ENCODE results near the gene KIF7. TPM values are rescaled to one million over a fixed set of nuclear protein-coding genes. Genes with fewer than 3 reads are reported as not detected.
"Not testable (repeated sequence)": the region's sequence is repeated elsewhere in the genome, so short reads cannot be mapped to it uniquely, and the experiment has no call there.

The KIF7 gene
- total RNA-seq, 1 donor = 10.6 TPM

- DNase-seq (ENCODE audit: low read depth) = no peak
- no peak for TF ChIP-seq CTCF (IDR thresholded peaks at IDR 0.05; ENCODE audit: insufficient read depth, low read length)
Observed at GRCh38 chr15:89593018-89593417, 62.2 kb downstream of the KIF7 start.

GRCh38 chr15:89591834-89592233, 63.4 kb downstream of the KIF7 start:
- no peak for DNase-seq (ENCODE audit: low read depth)
- no peak overlapping the region for H3K4me3 ChIP-seq (ENCODE audit: low read depth, low read length)
- no peak for TF ChIP-seq CTCF (IDR thresholded peaks at IDR 0.05; ENCODE audit: insufficient read depth, low read length)

More at GRCh38 chr15:89593018-89593417, 62.2 kb downstream of the KIF7 start:
- no peak overlapping the region for H3K4me3 ChIP-seq (ENCODE audit: low read depth, low read length)

GRCh38 chr15:89587955-89588354, 67.3 kb downstream of the KIF7 start:
- no peak for TF ChIP-seq CTCF (IDR thresholded peaks at IDR 0.05; ENCODE audit: insufficient read depth, low read length)
- H3K4me3 ChIP-seq (ENCODE audit: low read depth, low read length) = peak overlapping the region; percentile 10
- peak; percentile 61 for DNase-seq (ENCODE audit: low read depth)

GRCh38 chr15:89586651-89587050, 68.6 kb downstream of the KIF7 start:
- no peak for DNase-seq (ENCODE audit: low read depth)
- no peak for TF ChIP-seq CTCF (IDR thresholded peaks at IDR 0.05; ENCODE audit: insufficient read depth, low read length)

GRCh38 chr15:89580747-89581146, 74.5 kb downstream of the KIF7 start:
- H3K4me3 ChIP-seq (ENCODE audit: low read depth, low read length); DNase-seq (ENCODE audit: low read depth): not testable (repeated sequence)

More at GRCh38 chr15:89586651-89587050, 68.6 kb downstream of the KIF7 start:
- H3K4me3 ChIP-seq (ENCODE audit: low read depth, low read length) = no peak overlapping the region

GRCh38 chr15:89578146-89578545, 77.1 kb downstream of the KIF7 start:
- TF ChIP-seq CTCF (IDR thresholded peaks at IDR 0.05; ENCODE audit: insufficient read depth, low read length) = no peak
- no peak for DNase-seq (ENCODE audit: low read depth)
- H3K4me3 ChIP-seq (ENCODE audit: low read depth, low read length) = peak overlapping the region; percentile 6

Other genes with a start within 250 kb of the KIF7 start
- gene RHCG, start 158.9 kb downstream of the KIF7 start, total RNA-seq (ENCODE audit: low replicate concordance) = not detected in 2 replicates
- gene TICRR, start 80.0 kb downstream of the KIF7 start, total RNA-seq (ENCODE audit: low replicate concordance) = 0.33 and 8.8 TPM in 2 replicates
- gene PLIN1, start 23.9 kb upstream of the KIF7 start, total RNA-seq (ENCODE audit: low replicate concordance) = 0.27 and 0.41 TPM in 2 replicates
- 8.7 and 13.0 TPM in 2 replicates for gene PEX11A, start 35.3 kb upstream of the KIF7 start, total RNA-seq (ENCODE audit: low replicate concordance)
- gene WDR93, start 35.3 kb upstream of the KIF7 start, total RNA-seq (ENCODE audit: low replicate concordance) = 0.09 and 0.49 TPM in 2 replicates
- 0.45 and 0.49 TPM in 2 replicates for gene MESP1, start 95.8 kb upstream of the KIF7 start, total RNA-seq (ENCODE audit: low replicate concordance)
- gene MESP2, start 120.9 kb upstream of the KIF7 start, total RNA-seq (ENCODE audit: low replicate concordance) = 1.3 and 2.9 TPM in 2 replicates
- gene ANPEP, start 159.4 kb upstream of the KIF7 start, total RNA-seq (ENCODE audit: low replicate concordance) = 20.8 and 82.6 TPM in 2 replicates
- 63.5 and 90.8 TPM in 2 replicates for gene AP3S2, start 238.5 kb upstream of the KIF7 start, total RNA-seq (ENCODE audit: low replicate concordance)